ENCODE measurements around the gene DBN1. TPM values are rescaled to one million over a fixed set of nuclear protein-coding genes. Genes with fewer than 3 reads are reported as not detected.
A peak's percentile ranks its signal among the peaks of the same experiment; 100 is the strongest.

The DBN1 gene
- total and polyA plus RNA-seq, 9 of the 15 experiments (the other 6 are each of a cell fraction or from before 2014, with no cell fraction given) = 0.25 to 87.2 (median 27.9) TPM

DNA sequence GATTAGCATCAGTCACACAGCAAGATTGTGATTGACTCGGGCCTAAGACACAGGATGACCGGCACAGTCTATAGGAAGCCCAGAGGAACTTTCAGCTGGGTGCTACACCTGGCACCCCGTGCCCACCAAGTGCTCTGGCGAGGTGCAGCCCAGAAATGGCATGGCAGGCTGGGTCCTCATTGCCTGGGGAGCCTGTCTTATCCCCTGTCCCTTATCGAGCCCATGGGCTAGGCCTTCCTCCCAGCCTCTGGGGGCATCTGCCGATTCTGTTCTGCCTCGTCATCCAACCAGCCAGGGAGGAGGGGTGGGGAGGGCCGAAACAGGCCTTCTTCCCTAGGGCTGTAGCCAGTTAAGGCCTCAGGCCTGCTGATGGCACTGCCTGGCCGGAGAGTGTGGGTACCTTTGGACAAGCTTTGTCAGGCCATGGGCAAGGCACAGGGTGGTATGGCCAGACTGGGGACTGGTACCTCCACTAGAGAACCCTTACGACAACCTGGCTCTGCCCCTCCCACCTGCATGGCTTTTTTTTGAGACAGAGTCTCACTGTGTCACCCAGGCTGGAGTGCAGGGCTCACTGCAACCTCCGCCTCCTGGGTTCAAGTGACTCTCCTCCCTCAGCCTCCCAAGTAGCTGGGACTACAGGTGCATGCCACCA, 45.4 kb downstream of the DBN1 start (continued):
- TF ChIP-seq, protein P1, sequence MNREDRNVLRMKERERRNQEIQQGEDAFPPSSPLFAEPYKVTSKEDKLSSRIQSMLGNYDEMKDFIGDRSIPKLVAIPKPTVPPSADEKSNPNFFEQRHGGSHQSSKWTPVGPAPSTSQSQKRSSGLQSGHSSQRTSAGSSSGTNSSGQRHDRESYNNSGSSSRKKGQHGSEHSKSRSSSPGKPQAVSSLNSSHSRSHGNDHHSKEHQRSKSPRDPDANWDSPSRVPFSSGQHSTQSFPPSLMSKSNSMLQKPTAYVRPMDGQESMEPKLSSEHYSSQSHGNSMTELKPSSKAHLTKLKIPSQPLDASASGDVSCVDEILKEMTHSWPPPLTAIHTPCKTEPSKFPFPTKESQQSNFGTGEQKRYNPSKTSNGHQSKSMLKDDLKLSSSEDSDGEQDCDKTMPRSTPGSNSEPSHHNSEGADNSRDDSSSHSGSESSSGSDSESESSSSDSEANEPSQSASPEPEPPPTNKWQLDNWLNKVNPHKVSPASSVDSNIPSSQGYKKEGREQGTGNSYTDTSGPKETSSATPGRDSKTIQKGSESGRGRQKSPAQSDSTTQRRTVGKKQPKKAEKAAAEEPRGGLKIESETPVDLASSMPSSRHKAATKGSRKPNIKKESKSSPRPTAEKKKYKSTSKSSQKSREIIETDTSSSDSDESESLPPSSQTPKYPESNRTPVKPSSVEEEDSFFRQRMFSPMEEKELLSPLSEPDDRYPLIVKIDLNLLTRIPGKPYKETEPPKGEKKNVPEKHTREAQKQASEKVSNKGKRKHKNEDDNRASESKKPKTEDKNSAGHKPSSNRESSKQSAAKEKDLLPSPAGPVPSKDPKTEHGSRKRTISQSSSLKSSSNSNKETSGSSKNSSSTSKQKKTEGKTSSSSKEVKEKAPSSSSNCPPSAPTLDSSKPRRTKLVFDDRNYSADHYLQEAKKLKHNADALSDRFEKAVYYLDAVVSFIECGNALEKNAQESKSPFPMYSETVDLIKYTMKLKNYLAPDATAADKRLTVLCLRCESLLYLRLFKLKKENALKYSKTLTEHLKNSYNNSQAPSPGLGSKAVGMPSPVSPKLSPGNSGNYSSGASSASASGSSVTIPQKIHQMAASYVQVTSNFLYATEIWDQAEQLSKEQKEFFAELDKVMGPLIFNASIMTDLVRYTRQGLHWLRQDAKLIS (CRISPR knock-in tag; IDR thresholded peaks at IDR 0.05) = no peak
- no peak for TF ChIP-seq RFX1 (IDR thresholded peaks at IDR 0.05)
- TF ChIP-seq NFE2 (IDR thresholded peaks at IDR 0.05; ENCODE audit: low read depth) = peak; percentile 99
- no peak for TF ChIP-seq ZNF830 (CRISPR knock-in tag; IDR thresholded peaks at IDR 0.05)
- no peak for TF ChIP-seq ZNF57 (CRISPR knock-in tag; IDR thresholded peaks at IDR 0.05)
- no peak for TF ChIP-seq ZNF75A (CRISPR knock-in tag; IDR thresholded peaks at IDR 0.05)
- no peak for TF ChIP-seq TCF3 (CRISPR knock-in tag; IDR thresholded peaks at IDR 0.05)
- no peak for TF ChIP-seq ZNF184 (CRISPR knock-in tag; IDR thresholded peaks at IDR 0.05)
- no peak for TF ChIP-seq SMARCC2 (IDR thresholded peaks at IDR 0.05; ENCODE audit: low read depth)
- TF ChIP-seq, protein P2, sequence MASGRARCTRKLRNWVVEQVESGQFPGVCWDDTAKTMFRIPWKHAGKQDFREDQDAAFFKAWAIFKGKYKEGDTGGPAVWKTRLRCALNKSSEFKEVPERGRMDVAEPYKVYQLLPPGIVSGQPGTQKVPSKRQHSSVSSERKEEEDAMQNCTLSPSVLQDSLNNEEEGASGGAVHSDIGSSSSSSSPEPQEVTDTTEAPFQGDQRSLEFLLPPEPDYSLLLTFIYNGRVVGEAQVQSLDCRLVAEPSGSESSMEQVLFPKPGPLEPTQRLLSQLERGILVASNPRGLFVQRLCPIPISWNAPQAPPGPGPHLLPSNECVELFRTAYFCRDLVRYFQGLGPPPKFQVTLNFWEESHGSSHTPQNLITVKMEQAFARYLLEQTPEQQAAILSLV (tag; IDR thresholded peaks at IDR 0.05) = no peak
- TF ChIP-seq, protein P3, sequence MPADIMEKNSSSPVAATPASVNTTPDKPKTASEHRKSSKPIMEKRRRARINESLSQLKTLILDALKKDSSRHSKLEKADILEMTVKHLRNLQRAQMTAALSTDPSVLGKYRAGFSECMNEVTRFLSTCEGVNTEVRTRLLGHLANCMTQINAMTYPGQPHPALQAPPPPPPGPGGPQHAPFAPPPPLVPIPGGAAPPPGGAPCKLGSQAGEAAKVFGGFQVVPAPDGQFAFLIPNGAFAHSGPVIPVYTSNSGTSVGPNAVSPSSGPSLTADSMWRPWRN (IDR thresholded peaks at IDR 0.05; ENCODE audit: low read depth) = no peak
- TF ChIP-seq, protein P4, sequence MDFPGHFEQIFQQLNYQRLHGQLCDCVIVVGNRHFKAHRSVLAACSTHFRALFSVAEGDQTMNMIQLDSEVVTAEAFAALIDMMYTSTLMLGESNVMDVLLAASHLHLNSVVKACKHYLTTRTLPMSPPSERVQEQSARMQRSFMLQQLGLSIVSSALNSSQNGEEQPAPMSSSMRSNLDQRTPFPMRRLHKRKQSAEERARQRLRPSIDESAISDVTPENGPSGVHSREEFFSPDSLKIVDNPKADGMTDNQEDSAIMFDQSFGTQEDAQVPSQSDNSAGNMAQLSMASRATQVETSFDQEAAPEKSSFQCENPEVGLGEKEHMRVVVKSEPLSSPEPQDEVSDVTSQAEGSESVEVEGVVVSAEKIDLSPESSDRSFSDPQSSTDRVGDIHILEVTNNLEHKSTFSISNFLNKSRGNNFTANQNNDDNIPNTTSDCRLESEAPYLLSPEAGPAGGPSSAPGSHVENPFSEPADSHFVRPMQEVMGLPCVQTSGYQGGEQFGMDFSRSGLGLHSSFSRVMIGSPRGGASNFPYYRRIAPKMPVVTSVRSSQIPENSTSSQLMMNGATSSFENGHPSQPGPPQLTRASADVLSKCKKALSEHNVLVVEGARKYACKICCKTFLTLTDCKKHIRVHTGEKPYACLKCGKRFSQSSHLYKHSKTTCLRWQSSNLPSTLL (IDR thresholded peaks at IDR 0.05) = no peak
- no peak for TF ChIP-seq PCBP2 (IDR thresholded peaks at IDR 0.05; ENCODE audit: low read depth, low read length, poor library complexity, severe bottlenecking)
- no peak for TF ChIP-seq MTA2 (IDR thresholded peaks at IDR 0.05; ENCODE audit: low read depth)
- 0 out of 2 replicates have a peak, but pooled peaks have one; percentile 28 for TF ChIP-seq KAT7 (CRISPR knock-in tag; IDR thresholded peaks at IDR 0.05; ENCODE audit: borderline replicate concordance)
- TF ChIP-seq CEBPG (CRISPR knock-in tag; IDR thresholded peaks at IDR 0.05) = no peak
- no peak for TF ChIP-seq CEBPG (tag; conservative IDR thresholded peaks at IDR 0.05 in 1 of 2, IDR thresholded peaks at IDR 0.05 in 1 of 2)
- TF ChIP-seq DIDO1 (tag; IDR thresholded peaks at IDR 0.05; ENCODE audit: low read depth) = no peak
- TF ChIP-seq, protein P5, sequence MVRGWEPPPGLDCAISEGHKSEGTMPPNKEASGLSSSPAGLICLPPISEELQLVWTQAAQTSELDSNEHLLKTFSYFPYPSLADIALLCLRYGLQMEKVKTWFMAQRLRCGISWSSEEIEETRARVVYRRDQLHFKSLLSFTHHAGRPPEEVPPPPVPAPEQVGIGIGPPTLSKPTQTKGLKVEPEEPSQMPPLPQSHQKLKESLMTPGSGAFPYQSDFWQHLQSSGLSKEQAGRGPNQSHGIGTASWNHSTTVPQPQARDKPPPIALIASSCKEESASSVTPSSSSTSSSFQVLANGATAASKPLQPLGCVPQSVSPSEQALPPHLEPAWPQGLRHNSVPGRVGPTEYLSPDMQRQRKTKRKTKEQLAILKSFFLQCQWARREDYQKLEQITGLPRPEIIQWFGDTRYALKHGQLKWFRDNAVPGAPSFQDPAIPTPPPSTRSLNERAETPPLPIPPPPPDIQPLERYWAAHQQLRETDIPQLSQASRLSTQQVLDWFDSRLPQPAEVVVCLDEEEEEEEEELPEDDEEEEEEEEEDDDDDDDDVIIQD (CRISPR knock-in tag; IDR thresholded peaks at IDR 0.05) = no peak
- no peak for TF ChIP-seq RBM25 (IDR thresholded peaks at IDR 0.05; ENCODE audit: low read depth, low read length, severe bottlenecking)

Data from K562 (cell line).